Gastrocnemius medialis (tissue), 4 donors: ENCODE results near the gene CDC14A. TPM values are rescaled to one million over a fixed set of nuclear protein-coding genes. Genes with fewer than 3 reads are reported as not detected.

Experiments
- ATAC-seq, 2 donors: fragments of 150-250 bp; one replicate each; pipeline ENCODE4 v1.9.1; 2016
- DNase-seq, 2 donors: peaks; one replicate each; pipeline ENCODE4 v3.0.0-alpha.2; 2019
- H3K27ac ChIP-seq, 4 donors: fragments of 200-600 bp; sonication (generic); 1 replicate in 1 of 4; 2 replicates in 3 of 4; pipeline ENCODE4 v1.5.1; 2016 to 2018; ENCODE audit warnings: mild to moderate bottlenecking in 2 of 4, moderate library complexity in 1 of 4
- H3K27me3 ChIP-seq, 3 donors: fragments of 200-600 bp; sonication (generic) in 2 of 3; 1 replicate in 1 of 3; 2 replicates in 2 of 3; pipeline versions ENCODE4 v1.5.1 to v1.6.0; 2016 to 2019; ENCODE audit warnings: mild to moderate bottlenecking in 1 of 3, moderate library complexity in 1 of 3
- H3K36me3 ChIP-seq, 2 donors: fragments of 200-600 bp; sonication (generic) in 1 of 2; one replicate each; pipeline ENCODE4 v1.5.1; 2017 to 2018
- H3K4me1 ChIP-seq, 2 donors: fragments of 200-600 bp; sonication (generic) in 1 of 2; one replicate each; pipeline ENCODE4 v1.5.1; 2016 to 2017; ENCODE audit warnings: mild to moderate bottlenecking in 2 of 2
- H3K4me3 ChIP-seq, 4 donors: fragments of 200-600 bp; sonication (generic) in 3 of 4; 1 replicate in 1 of 4; 2 replicates in 3 of 4; pipeline ENCODE4 v1.5.1; 2016 to 2019; ENCODE audit warnings: mild to moderate bottlenecking in 2 of 4
- H3K9me3 ChIP-seq, 3 donors: fragments of 200-600 bp; sonication (generic) in 2 of 3; 1 replicate in 1 of 3; 2 replicates in 2 of 3; pipeline ENCODE4 v1.5.1; 2016 to 2019
- CTCF ChIP-seq, 5 experiments: fragments of 450-650 bp in 3 of 5; fragments of 200-600 bp in 2 of 5; sonication (generic) in 2 of 5; IDR thresholded peaks in 4 of 5; conservative IDR thresholded peaks in 1 of 5; 1 replicate in 4 of 5; 2 replicates in 1 of 5; pipeline ENCODE4 v1.5.1; 2016 to 2019; ENCODE audit warnings: antibody characterized with exemption in 5 of 5, mild to moderate bottlenecking in 3 of 5, moderate library complexity in 3 of 5
- POLR2A ChIP-seq, 2 donors: fragments of 450-650 bp; IDR thresholded peaks; one replicate each; pipeline ENCODE4 v1.6.1; 2017; ENCODE audit warnings: antibody characterized with exemption in 2 of 2, mild to moderate bottlenecking in 2 of 2, moderate library complexity in 2 of 2
- in situ Hi-C, 4 donors: fragments of 200-750 bp; cut with MboI; loops; one replicate each; pipeline versions ENCODE4 v1.15.0 to v1.8.0; 2017; ENCODE audit warnings: low sequenced_read_pairs in 4 of 4
- intact Hi-C: fragments of 100-400 bp; cut with DNase I; formaldehyde crosslinking; loops from one replicate; pipeline ENCODE4 v1.15.1; 2023; ENCODE audit warnings: low total_unique reads
- total RNA-seq, 4 donors: library from RNA; depleted of rRNA; stranded (reverse); fragments of >200 nt; gene quantifications; one replicate each; pipeline versions ENCODE4 v1.1.0 to v1.2.3, GENCODE V29; 2016

Gene CDC14A
- total RNA-seq, 4 donors from 2014 or later = 2.1 to 10.0 (median 6.0) TPM

DNA sequence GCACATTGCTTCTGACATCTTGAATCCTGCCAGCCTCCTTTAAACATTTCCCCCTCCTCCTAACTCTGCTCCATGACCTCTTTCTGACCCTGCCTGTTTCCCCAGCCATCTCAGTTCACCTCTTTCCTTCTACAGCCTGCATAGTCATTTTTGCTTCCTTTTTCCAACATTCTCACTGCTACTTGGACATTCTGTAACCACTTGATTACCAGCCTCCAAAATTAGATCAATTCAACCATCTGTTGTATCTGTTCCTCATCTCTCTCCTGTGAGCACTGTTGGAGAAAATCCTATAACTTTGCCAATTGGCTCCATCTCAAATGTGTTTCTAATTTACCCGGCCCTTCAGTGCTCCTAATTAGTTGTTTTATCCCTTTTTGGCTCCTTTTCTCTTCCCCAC lies 158.1 kb downstream of the CDC14A start:
- no peak for ATAC-seq
- in situ Hi-C loops = no loop called here

GRCh38 chr1:100511058-100511457 lies 158.8 kb downstream of the CDC14A start:
- no peak for ATAC-seq

More for the DNA sequence above, 158.1 kb downstream of the CDC14A start:
- H3K27ac ChIP-seq = no peak overlapping the region
- no peaks in the 10 kb centered on the region for H3K9me3 ChIP-seq
- intact Hi-C loops = no loop called here
- no peak overlapping the region for H3K4me3 ChIP-seq
- H3K27me3 ChIP-seq = no peaks in the 10 kb centered on the region
- no peaks in the 10 kb centered on the region for H3K4me1 ChIP-seq
- TF ChIP-seq POLR2A (IDR thresholded peaks at IDR 0.05) = no peak
- TF ChIP-seq CTCF (IDR thresholded peaks at IDR 0.05 in 4 of 5, conservative IDR thresholded peaks at IDR 0.05 in 1 of 5) = no peak
- no peaks in the 10 kb centered on the region for H3K36me3 ChIP-seq
- DNase-seq = no peak

GRCh38 chr1:100511773-100512172 lies 159.5 kb downstream of the CDC14A start:
- Histone ChIP-seq H3K9me3 (no peaks in the 10 kb centered on the region), H3K4me3 (no peak overlapping the region), H3K27me3 (no peaks in the 10 kb centered on the region), H3K36me3 (peaks cover 0 to 4% of the 10 kb centered on the region in 2 donors), H3K4me1 (no peaks in the 10 kb centered on the region), H3K27ac (no peak overlapping the region)
- DNase-seq (no peak), ATAC-seq (no peak)
- TF ChIP-seq POLR2A (IDR thresholded peaks at IDR 0.05) (no peak), CTCF (IDR thresholded peaks at IDR 0.05 in 4 of 5, conservative IDR thresholded peaks at IDR 0.05 in 1 of 5) (no peak)
- intact Hi-C loops = no loop called here
- in situ Hi-C loops = no loop called here

More at GRCh38 chr1:100511058-100511457, 158.8 kb downstream of the CDC14A start:
- no peak overlapping the region for H3K27ac ChIP-seq
- H3K9me3 ChIP-seq = no peaks in the 10 kb centered on the region
- TF ChIP-seq CTCF (IDR thresholded peaks at IDR 0.05 in 4 of 5, conservative IDR thresholded peaks at IDR 0.05 in 1 of 5) (no peak), POLR2A (IDR thresholded peaks at IDR 0.05) (no peak)
- in situ Hi-C loops (no loop called here), intact Hi-C loops (no loop called here)
- H3K36me3 ChIP-seq = peaks cover 0 to 4% of the 10 kb centered on the region in 2 donors
- DNase-seq = no peak
- no peaks in the 10 kb centered on the region for H3K27me3 ChIP-seq
- no peak overlapping the region for H3K4me3 ChIP-seq
- H3K4me1 ChIP-seq = no peaks in the 10 kb centered on the region

DNA sequence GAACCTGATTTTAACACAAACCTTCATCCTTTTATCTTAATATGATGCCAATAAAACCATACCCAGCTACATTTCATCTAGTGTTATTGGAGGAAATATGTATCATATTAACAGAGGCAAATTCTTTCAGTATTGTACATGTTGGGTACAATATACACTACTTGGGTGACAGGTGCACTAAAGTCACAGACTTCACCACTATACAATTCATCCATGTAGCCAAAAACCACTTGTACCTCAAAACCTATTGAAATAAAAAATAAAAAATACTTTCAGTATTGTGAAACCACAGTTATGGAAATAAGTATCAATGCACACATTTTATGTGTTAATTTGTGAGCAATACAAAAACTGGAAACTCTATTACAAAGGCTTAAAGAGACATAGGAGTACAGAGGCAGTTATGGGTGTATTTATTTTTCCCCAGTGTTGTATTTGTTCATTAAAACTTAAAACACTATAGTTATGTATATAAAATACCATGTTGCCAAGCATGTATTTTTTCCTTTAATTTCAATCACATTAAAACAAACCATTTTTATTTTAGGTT lies 160.6 kb downstream of the CDC14A start:
- no peak overlapping the region for H3K27ac ChIP-seq
- intact Hi-C loops = no loop called here
- ATAC-seq = no peak
- DNase-seq = no peak
- H3K36me3 ChIP-seq = peaks cover 0 to 4% of the 10 kb centered on the region in 2 donors
- TF ChIP-seq CTCF (IDR thresholded peaks at IDR 0.05 in 4 of 5, conservative IDR thresholded peaks at IDR 0.05 in 1 of 5) (no peak), POLR2A (IDR thresholded peaks at IDR 0.05) (no peak)
- no peaks in the 10 kb centered on the region for H3K9me3 ChIP-seq
- no peaks in the 10 kb centered on the region for H3K27me3 ChIP-seq
- no peaks in the 10 kb centered on the region for H3K4me1 ChIP-seq
- H3K4me3 ChIP-seq = no peak overlapping the region
- in situ Hi-C loops = no loop called here

- no peak overlapping the region for H3K27ac ChIP-seq
- no peak overlapping the region for H3K4me3 ChIP-seq
- ATAC-seq (no peak), DNase-seq (no peak)
- no peaks in the 10 kb centered on the region for H3K9me3 ChIP-seq
- no peak for TF ChIP-seq POLR2A (IDR thresholded peaks at IDR 0.05)
- no peak for TF ChIP-seq CTCF (IDR thresholded peaks at IDR 0.05 in 4 of 5, conservative IDR thresholded peaks at IDR 0.05 in 1 of 5)
- intact Hi-C loops (no loop called here), in situ Hi-C loops (no loop called here)
- H3K36me3 ChIP-seq = peaks cover 0 to 4% of the 10 kb centered on the region in 2 donors
- no peaks in the 10 kb centered on the region for H3K27me3 ChIP-seq
- no peaks in the 10 kb centered on the region for H3K4me1 ChIP-seq
Observed at GRCh38 chr1:100516857-100517256, 164.6 kb downstream of the CDC14A start.
